HCEC 1CT (cell line): ENCODE results near the gene FUOM.

Experiments used
- DNase-seq: peaks from one replicate; pipeline ENCODE4 v3.0.0-alpha.2; 2017

FUOM gene

GRCh38 chr10:133366130-133366478 is 8.3 kb upstream of the FUOM start:
- no peak for DNase-seq

DNA sequence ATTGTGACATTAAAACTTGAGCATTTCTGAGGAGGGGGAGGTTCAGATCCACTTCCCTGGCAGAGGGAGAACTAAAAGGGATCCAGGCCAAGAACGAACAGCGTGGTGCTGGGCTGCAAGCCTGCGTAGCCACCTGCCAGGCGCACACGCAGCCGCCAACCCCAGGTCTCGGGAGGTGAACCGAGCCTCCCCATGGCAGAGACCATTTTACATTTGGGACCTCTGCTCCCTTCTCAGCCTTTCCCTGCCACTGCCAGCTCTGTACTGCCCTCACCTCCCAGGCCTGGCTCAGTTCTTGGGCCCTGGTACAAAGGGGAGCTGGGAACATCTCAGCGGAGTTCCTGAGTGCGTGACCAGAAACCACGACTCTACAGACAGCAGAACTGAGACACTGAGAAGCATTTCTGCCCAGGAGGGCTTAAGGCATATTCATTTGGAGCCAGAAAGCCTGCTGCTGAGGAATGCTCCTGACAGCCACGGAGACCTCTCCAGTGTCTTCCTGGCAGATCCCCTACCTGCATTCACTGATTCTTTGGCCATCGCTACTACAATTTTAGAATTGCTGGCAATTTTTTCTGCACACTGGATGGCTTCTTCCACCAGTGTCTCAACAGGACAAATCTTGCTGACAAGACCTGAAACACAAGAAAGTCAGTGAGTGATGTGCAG is 7.8 kb upstream of the FUOM start:
- no peak for DNase-seq

DNA sequence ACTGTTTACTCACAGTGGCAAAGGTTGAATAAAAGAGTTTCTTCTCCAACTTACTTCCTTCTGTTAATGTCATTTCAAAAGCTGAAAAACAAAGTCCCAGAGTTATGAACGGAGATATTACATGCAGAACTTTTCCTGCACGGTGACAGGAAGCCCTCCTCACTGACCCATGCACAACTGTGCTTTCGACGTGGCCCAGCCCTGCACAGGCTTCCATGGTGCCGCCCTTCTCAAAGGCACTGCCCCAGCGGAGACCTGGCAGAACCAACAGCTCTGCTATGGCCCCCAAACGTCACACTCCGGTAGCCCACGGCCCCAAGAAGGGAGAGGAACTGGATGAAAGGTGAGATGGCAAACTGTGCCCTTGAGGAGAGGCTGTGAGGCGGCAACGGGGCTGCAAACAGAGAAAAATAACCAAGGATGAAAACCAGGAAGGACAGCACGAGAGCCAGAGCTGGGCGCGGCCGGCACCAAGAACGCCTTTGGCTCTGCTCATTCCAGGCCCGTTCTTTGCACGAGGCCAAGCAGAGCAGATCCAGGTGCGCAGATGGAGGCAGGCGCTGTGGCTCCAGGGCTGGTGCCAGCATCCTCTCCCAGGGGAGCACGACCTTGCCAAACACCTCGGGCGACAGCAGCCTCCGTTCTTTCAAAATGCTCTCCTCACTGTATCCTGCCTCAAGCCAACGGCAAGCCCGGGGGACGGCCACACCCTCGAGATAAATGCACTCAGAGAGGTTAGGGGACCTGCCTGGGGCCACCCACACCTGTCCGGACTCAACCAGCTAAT is 7.0 kb upstream of the FUOM start:
- DNase-seq = no peak

GRCh38 chr10:133362846-133363245 is 5.0 kb upstream of the FUOM start:
- no peak for DNase-seq

DNA sequence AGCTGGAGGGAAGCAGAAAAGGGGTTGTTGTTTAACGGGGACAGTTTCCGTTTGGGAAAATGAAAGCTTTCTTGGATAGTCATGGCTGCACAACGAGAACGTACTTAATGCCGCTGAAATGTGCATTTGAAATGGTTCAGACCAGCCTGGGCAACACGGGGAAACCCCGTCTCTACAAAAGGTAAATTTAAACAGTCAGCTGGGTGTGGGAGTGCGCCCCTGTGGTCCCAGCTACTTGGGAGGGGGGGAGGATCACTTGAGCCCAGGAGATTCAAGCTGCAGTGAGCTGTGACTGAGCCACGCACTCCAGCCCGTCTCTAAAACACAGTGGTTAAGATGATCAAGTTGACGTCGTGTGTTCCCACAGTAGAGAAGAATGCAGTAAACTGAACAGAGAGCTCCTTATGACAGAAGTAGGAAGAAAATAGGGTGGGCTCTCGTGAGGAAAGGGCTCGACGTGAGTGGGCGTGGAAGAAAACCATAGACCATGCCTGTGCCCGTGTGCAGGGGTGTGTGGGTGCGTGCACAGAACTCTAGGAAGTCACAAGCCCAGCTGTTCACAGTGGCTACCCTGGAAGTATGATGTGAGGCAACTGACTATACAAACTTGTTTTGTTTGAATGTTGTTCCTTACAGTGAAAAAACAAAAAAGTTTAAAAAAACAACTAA is 4.1 kb upstream of the FUOM start:
- no peak for DNase-seq

DNA sequence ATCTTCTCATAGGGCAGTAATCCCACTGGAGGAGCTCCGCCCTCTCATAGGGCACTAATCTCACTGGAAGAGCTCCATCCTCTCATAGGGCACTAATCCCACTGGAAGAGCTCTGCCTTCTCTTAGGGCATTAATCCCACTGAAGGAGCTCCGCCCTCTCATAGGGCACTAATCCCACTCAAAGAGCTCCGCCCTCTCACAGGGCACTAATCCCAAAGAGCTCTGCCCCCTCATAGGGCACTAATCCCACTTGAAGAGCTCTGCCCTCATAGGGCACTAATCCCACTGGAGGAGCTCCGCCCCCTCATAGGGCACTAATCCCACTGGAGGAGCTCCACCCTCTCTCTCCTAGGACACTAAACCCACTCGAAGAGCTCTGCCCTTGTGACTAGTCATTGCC is 3.4 kb upstream of the FUOM start:
- DNase-seq = no peak

DNA sequence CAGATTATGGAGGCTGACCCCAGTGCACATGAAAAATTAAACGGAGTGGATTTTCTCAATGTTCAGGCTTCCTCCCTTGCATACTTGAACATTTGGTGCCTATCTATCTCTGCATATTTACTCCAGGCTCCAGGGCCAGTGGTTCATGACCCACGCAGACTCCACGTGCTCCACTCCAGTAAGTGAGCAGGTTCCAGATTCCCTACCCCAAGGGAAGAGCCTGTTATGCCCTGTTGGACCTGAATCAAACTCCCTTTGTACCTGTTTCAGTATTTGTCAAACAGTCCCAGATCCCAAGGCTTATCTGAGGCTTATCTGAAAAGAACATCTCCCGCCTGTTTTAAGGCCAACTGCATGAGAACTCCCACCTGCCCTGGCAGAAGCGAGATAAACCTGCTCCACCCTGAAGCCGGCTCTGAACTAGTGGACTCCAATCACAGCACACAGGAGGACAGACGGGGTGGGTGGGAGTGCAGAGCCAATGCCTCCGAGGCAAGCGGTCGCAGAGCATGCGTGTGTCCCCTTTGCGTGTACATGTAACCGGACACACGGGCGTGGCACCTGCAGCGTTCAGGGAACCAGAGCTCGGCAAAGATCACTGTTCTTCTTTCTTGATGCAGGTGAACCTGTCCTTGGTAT is 2.3 kb upstream of the FUOM start:
- DNase-seq = no peak

- DNase-seq = no peak
Measured at GRCh38 chr10:133359554-133359971, 1.7 kb upstream of the FUOM start.

- DNase-seq = no peak
Measured at GRCh38 chr10:133358925-133359310, 1.1 kb upstream of the FUOM start.

GRCh38 chr10:133358162-133358924 is 524 bp upstream of the FUOM start:
- no peak for DNase-seq

GRCh38 chr10:133356549-133357284 is 1.1 kb downstream of the FUOM start:
- DNase-seq = no peak

DNA sequence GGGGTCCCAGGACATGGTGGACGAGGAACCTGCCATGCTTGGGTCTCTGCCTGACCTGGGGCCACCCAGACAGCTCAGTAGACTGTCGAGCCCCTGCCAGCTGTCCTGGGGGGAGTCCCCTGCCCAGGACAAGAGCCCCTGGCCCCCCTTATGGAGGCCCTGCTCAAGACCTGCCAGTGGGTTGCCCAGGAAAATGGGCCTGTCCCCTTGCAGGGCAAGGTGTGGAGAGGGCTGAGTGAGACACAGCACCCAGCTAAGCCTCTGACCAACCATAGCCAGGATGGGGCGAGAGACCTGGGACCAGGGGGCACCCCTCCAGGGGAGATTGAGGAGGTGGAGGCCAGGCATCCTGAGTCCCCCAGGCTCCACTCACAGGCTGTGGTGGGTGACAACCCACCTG is 1.8 kb downstream of the FUOM start:
- no peak for DNase-seq

- DNase-seq = no peak
Measured at GRCh38 chr10:133355266-133355665, 2.6 kb downstream of the FUOM start.

DNA sequence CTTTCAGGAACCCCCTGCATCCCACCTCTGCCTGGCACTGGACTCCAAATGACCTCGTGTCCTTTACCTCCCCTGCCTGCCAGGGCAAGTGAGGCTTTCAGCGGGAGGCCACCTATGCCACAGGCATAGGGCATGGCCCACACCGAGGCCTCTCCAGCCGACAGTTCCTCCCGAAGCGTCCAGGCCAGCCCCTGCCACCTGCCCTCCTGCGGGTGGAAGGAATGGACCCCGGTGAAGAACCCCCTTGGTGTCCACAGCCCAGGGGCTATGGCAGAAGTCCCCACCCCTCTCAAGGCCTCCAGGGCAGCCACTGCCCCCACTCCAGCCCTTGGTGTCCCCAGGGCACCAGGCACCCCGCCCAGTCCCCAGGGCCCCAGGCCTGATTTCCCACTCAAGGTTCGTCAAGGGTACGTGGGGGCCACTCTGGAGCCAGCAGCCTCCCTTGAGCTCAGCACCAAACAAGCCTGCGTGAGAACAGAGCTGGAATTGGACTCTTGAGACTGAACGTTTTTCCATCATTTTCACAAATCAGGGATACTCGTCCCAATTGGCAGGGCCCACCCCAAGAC is 3.1 kb downstream of the FUOM start:
- no peak for DNase-seq

DNA sequence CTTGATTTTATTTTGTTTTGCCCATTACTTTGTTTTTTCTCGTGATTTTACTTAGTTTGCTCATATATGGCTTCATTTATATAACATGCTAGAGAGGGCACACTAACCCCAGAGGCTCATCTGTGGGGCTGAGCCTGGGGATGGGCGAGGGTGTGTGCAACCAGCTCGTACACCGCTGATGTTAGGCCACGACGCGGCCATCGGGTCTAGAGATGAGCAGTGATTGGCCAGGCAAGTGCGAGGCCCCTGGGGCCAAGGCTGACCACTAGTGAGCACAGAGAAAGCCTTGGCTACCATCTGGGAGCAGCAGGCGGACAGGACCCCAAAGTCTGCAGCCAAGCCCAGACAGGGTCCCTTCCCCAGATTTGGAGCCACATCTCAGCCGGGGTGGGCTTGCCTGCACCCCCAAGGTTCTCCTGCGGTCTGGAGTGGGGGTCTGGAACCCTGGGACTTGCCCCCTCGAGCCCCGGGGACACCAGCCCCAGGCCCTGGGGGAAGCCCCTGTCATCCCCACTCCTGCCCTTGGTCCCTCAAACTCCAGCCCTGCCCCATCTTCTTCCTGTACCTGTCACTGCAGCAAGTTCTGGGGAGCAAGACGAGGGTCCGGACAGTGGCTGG is 3.7 kb downstream of the FUOM start:
- no peak for DNase-seq

DNA sequence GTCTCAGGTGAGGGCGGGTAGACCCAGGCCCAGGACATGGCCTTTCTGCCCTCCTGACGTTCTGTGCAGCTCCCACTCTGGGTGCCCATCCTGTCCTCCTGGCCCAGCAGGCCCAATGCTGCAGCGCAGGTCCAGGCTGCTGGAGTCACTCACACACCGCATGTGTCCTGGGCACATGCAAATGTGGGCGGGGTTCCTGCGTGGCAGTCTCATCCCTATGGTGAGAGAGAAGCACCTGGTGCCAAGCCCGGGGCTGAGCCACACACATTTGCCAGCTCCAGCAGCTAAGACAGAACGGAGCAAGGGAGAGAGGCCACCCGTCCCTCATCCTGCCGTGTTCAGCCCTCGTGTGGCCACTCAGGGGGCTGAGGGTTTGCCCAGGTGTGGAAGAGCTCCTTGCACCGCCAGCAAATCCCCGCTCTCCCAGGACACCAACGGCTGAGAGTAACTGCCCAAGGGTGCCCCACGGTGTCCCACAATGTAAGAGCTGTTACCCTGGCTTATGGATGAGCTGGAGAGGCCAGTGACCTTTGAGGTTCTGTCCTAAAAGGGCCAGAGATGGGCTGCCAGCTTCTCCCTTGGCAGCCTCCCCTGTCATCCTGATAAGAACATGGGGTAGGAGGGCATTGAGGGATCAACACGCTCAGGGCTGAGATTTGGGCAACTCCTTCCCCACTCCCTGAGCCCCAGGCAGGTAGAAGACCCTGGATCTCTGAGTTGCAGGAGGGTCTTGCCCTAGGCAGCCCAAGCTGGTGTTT is 4.4 kb downstream of the FUOM start:
- no peak for DNase-seq

GRCh38 chr10:133351408-133352318 is 6.2 kb downstream of the FUOM start:
- DNase-seq = no peak

DNA sequence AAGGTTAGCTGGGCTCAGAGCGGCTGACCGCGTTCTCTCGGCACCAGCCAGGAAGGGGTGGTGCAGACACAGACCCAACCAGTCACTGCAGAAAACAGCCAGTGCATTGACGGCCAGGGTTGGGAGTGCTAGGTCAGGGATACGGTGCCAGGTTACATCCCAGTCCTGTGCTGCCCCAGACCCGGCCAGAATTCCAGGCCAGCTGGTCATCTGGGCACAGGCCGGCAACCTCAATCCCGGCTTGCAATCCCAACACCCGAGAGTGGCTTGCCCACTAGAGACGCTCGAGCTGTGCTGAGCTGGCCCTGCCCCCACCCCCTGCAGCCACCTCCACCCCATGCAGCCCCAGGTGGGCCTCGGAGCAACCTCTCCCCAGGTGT is 6.9 kb downstream of the FUOM start:
- DNase-seq = no peak

DNA sequence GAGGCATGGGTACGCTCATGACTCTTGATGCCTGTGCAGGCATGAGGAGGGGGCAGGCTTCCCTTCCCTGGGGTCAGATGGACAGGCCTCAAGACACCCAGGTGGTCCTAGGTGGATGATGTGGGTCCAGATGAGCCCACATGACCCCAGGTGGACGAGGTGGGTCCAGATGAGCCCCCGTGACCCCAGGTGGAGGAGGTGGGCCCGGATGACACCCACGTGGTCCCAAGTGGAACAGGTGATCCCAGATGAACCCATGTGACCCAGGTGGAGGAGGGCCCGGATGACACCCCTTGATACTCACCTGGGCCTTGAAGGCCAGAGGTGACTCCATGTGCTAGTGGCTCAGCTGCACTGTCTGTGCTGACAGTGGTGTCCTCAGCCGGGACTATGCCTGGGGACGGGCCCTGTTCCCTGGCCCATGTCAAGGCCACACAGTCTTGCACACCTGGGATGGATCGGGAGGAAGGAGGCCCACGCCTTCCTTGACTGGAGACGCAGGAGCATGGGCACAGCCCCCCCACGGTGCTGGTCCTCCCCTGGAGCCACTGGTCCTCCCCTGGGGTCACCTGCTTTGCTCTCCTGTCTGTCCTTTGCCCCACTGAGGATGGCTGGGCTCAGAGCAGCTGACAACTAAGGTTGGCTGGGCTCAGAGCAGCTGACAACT is 7.4 kb downstream of the FUOM start:
- DNase-seq = no peak
